KMS-11 (cell line): Measurements from ENCODE around the gene HSPB2.
A peak's percentile ranks its signal among the peaks of the same experiment; 100 is the strongest.

ENCODE experiments used
- H2AFZ ChIP-seq: fragments of 200-600 bp; sonication (generic); 2 replicates; pipeline ENCODE4 v1.6.1; 2016; ENCODE audit warnings: antibody characterized with exemption, mixed run types, low read depth
- H3K27ac ChIP-seq: fragments of 200-600 bp; sonication (generic); 2 replicates; pipeline ENCODE4 v1.6.1; 2016; ENCODE audit warnings: mild to moderate bottlenecking, mixed run types
- H3K27me3 ChIP-seq: fragments of 200-600 bp; sonication (generic); 2 replicates; pipeline ENCODE4 v1.6.1; 2017; ENCODE audit warnings: mild to moderate bottlenecking, low read depth, mixed run types, moderate library complexity; ENCODE audit not compliant: insufficient read depth
- H3K36me3 ChIP-seq: fragments of 200-600 bp; sonication (generic); 2 replicates; pipeline ENCODE4 v1.6.1; 2017; ENCODE audit warnings: mild to moderate bottlenecking, mixed run types; ENCODE audit not compliant: insufficient read depth
- H3K4me1 ChIP-seq: fragments of 200-600 bp; sonication (generic); 2 replicates; pipeline ENCODE4 v1.6.1; 2016; ENCODE audit warnings: mild to moderate bottlenecking, low read depth, mixed run types; ENCODE audit not compliant: poor library complexity, severe bottlenecking
- H3K4me2 ChIP-seq: fragments of 200-600 bp; sonication (generic); 2 replicates; pipeline ENCODE4 v1.7.0; 2016; ENCODE audit warnings: mild to moderate bottlenecking, mixed run types
- H3K4me3 ChIP-seq: fragments of 200-600 bp; sonication (generic); IDR thresholded peaks from 2 replicates; pipeline ENCODE4 v1.6.1; 2017; ENCODE audit warnings: low read depth, low read length, mixed read lengths; ENCODE audit not compliant: insufficient read depth
- H3K79me2 ChIP-seq: fragments of 200-600 bp; sonication (generic); 2 replicates; pipeline ENCODE4 v1.6.1; 2016; ENCODE audit warnings: low read depth, mixed run types; ENCODE audit not compliant: insufficient read depth
- H3K9ac ChIP-seq: fragments of 200-600 bp; sonication (generic); 2 replicates; pipeline ENCODE4 v1.6.1; 2016; ENCODE audit warnings: mild to moderate bottlenecking, mixed run types
- H4K20me1 ChIP-seq: fragments of 200-600 bp; sonication (generic); 2 replicates; pipeline ENCODE4 v1.6.1; 2016; ENCODE audit warnings: mild to moderate bottlenecking, mixed run types; ENCODE audit not compliant: insufficient read depth
- TF ChIP-seq, protein P1 (sequence below): fragments of 200-600 bp; sonication (generic); conservative IDR thresholded peaks from 2 replicates; pipeline ENCODE4 v1.6.1; 2017; ENCODE audit warnings: low read depth, mild to moderate bottlenecking, antibody characterized with exemption, low read length, moderate library complexity, mixed read lengths

The HSPB2 gene

DNA sequence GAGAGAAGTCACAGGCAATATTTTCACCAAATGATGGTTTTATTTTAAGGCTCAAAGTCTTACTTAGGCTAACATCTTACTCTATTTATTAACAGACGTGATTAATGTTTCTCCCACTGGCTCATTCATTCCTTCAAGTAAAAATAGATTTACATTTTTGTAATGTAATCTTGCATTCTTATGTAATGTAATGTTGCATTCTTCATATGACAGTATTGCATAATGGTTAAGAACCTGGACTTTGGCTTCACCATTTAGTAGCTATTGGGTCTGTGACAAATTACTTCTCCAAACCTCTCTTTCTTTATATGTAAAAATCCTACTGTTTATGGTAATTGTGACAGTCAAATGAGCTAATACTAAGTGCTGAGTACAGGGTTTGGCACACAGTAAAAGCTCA lies 21.3 kb downstream of the HSPB2 start:
- no peak overlapping the region for H3K4me2 ChIP-seq
- no peak overlapping the region for H3K27ac ChIP-seq
- no peaks in the 10 kb centered on the region for H3K36me3 ChIP-seq
- no peaks in the 10 kb centered on the region for H3K79me2 ChIP-seq
- no peaks in the 10 kb centered on the region for H4K20me1 ChIP-seq
- H3K9ac ChIP-seq, result no peak overlapping the region
- H3K4me3 ChIP-seq, result no peak overlapping the region
- H3K4me1 ChIP-seq, result peaks cover 18% of the 10 kb centered on the region
- no peak overlapping the region for H2AFZ ChIP-seq
- TF ChIP-seq, protein P1, sequence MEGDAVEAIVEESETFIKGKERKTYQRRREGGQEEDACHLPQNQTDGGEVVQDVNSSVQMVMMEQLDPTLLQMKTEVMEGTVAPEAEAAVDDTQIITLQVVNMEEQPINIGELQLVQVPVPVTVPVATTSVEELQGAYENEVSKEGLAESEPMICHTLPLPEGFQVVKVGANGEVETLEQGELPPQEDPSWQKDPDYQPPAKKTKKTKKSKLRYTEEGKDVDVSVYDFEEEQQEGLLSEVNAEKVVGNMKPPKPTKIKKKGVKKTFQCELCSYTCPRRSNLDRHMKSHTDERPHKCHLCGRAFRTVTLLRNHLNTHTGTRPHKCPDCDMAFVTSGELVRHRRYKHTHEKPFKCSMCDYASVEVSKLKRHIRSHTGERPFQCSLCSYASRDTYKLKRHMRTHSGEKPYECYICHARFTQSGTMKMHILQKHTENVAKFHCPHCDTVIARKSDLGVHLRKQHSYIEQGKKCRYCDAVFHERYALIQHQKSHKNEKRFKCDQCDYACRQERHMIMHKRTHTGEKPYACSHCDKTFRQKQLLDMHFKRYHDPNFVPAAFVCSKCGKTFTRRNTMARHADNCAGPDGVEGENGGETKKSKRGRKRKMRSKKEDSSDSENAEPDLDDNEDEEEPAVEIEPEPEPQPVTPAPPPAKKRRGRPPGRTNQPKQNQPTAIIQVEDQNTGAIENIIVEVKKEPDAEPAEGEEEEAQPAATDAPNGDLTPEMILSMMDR, result no peak
- H3K27me3 ChIP-seq, result no peaks in the 10 kb centered on the region

DNA sequence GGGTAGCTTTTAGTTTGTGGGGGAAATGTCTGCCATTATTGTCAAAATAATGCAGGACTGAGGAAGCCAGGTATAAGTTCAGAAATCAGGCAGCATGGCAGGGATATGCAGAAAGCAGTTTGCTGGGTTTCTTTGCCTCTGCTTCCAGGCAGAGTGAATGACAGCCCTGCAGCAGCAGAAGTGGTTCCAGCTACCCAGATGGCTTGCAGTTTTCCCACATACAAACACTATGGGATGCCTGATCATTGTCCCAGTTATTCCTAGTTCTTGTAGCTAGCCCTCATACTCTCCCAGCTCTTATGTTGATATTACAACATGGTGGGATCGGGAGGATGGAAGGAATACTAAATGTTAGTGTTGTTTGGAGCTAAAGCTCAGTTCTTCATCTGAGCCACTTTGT lies 21.8 kb downstream of the HSPB2 start:
- H3K27me3 ChIP-seq, result no peaks in the 10 kb centered on the region
- H4K20me1 ChIP-seq, result no peaks in the 10 kb centered on the region
- H3K4me1 ChIP-seq, result peaks cover 18% of the 10 kb centered on the region
- no peak overlapping the region for H2AFZ ChIP-seq
- no peak overlapping the region for H3K4me3 ChIP-seq
- H3K36me3 ChIP-seq, result no peaks in the 10 kb centered on the region
- H3K9ac ChIP-seq, result no peak overlapping the region
- no peak overlapping the region for H3K27ac ChIP-seq
- H3K4me2 ChIP-seq, result no peak overlapping the region
- H3K79me2 ChIP-seq, result no peaks in the 10 kb centered on the region
- TF ChIP-seq, protein P1, result no peak

DNA sequence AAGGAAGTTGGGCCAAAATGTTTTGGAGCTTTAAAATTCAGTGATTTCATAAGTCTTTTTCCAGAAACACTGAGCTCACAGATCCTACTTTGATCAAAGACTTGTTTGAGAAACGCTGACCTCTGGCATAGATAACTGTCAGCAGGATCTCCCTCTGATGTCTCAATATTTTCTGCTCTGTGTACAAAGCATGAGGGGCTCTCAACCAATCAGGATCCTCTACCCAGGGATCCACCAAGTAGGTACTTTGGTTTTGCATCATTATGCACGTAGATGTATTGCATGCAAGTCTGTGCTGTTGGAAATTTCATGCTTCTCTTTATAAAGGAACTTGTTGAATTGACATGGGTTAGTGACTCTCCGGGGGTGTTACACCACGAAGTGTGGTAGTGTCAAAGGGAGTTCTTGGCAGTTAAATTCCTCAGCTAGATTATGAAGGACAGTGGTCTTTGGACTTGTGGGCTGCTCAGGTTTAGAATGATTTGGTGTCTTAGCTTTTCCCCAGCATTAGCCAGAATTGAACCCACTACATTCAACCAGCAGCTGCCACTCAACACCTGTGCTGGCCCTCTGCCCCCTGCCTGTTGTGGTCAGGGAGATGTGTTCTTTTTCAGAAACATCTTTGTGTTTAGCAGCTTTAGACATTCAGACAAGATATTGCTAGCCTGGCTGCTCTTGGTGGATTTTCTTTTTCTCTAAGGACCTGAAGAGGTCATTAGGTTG lies 22.9 kb downstream of the HSPB2 start:
- no peaks in the 10 kb centered on the region for H3K79me2 ChIP-seq
- H3K36me3 ChIP-seq, result no peaks in the 10 kb centered on the region
- TF ChIP-seq, protein P1, result no peak
- peak overlapping the region; percentile 77 for H3K4me2 ChIP-seq
- no peaks in the 10 kb centered on the region for H3K27me3 ChIP-seq
- no peak overlapping the region for H3K4me3 ChIP-seq
- peaks cover 18% of the 10 kb centered on the region for H3K4me1 ChIP-seq
- H3K9ac ChIP-seq, result no peak overlapping the region
- no peaks in the 10 kb centered on the region for H4K20me1 ChIP-seq
- no peak overlapping the region for H3K27ac ChIP-seq
- H2AFZ ChIP-seq, result peak overlapping the region; percentile 85

DNA sequence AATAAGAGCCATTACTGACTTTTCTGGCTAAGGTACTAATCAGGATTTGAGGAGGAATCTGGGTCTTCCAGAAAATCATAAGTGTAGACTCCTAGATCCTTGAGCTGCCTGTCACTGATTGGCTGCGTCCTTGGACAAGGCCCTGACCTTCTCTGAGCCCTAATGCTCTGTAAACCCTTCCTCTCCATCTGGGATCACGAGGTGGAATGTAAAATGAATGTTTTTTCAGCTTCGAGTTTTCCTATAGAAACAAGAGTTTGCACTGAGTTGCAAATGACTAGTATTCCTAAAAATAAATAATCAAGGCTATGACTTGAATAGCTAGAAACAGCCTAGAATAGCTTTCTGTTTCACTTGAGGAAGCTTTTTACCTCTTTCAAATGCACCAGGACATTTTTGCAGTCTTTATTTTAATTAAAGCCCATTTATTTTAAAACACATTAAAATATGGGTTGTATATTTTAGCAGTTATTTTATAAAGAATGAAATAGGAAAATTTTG lies 23.6 kb downstream of the HSPB2 start:
- Histone ChIP-seq H3K9ac (peak overlapping the region; percentile 55; the same call in 1 of the 2 replicates), H3K4me2 (peak overlapping the region; percentile 77), H3K79me2 (no peaks in the 10 kb centered on the region), H3K27ac (no peak overlapping the region), H4K20me1 (no peaks in the 10 kb centered on the region), H3K4me1 (peaks cover 18% of the 10 kb centered on the region), H3K36me3 (no peaks in the 10 kb centered on the region), H3K4me3 (peak overlapping the region; percentile 20), H3K27me3 (no peaks in the 10 kb centered on the region), H2AFZ (peak overlapping the region; percentile 85)
- TF ChIP-seq, protein P1, result no peak
